HG02642 (cell line): ENCODE data around the gene CSNK2A3.

Source experiments
- ATAC-seq: cut with Tn5 transposase; IDR thresholded peaks from one replicate; pipeline ENCODE4 v1.9.1; 2021; ENCODE audit warnings: mild to moderate bottlenecking; ENCODE audit not compliant: unreplicated experiment, poor library complexity

Gene CSNK2A3

DNA sequence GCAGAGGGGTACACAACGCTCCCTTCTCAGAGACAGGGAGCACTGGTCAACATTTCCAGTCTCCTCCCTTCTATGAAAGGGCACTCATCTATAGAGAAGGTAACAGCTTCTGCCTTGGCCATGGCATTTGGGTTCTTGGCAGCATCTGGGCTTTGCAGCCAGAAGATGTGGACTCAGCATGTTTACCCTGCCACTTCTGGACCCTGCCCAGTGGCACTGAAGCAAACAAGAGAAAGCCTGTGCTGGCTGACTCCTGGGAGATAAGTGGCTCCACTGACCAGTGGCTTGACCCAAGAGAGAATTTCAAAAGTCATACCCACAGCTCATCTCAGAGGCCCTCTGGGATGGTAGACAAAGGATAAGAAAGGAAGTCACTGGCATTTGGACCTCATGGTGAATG lies 8.0 kb downstream of the CSNK2A3 start:
- no peak for ATAC-seq

DNA sequence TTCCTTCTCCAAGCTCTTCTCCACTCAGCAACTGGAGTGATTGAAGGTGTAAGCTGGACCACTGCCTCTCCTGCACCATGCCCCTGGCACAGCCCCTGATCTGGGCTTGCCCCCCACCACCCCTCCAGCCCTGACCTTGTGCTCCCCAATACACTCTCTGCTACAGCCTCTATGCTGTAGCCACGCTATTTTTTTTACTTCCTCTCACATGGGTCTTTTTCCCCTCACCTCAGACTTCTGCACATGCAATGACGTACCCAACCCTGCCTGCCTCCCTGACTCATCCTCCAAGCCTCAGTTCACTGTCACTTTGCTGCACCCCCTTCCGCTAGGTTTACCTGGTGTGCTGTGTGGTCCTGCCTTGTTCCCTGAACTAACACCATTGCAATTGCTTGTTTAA lies 9.0 kb downstream of the CSNK2A3 start:
- no peak for ATAC-seq

DNA sequence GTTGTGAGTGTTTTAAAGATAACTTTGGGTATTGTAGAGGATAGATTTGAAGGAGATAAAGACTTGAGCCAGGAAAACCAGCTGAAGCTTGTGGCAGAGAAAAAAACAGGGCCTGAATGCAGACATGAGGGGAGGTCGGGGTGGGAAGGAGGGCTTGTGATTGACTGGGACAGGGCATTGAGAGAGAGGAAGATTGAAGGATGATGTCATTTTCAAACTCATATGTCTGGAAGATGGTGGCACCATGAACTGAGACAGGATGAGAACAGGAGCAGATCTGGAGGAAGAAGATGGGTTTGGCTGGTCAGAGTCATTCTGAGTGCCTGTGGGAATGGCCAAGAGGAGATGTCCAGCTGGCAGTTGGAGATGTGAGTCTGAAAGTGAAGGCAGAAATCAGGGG lies 14.7 kb downstream of the CSNK2A3 start:
- ATAC-seq, result no peak

DNA sequence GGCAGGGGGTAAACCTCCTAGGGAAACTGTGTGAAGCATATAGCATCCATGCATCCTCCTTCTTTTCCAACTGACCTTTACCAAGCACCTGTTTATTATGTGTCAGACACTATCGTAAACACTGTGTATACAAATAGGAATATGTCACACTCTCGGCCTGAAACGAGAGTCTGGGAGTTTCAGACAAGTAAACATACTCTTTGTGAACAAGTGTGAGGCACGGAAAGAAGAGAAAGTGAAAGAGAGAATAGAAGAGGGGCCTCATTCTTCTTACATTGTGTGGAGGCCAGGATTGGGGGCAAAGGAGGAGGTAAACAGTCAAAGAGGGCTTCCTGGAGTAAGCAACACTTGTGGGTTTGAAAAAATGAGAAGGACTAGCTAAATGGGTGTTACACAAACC lies 16.4 kb downstream of the CSNK2A3 start:
- no peak for ATAC-seq

DNA sequence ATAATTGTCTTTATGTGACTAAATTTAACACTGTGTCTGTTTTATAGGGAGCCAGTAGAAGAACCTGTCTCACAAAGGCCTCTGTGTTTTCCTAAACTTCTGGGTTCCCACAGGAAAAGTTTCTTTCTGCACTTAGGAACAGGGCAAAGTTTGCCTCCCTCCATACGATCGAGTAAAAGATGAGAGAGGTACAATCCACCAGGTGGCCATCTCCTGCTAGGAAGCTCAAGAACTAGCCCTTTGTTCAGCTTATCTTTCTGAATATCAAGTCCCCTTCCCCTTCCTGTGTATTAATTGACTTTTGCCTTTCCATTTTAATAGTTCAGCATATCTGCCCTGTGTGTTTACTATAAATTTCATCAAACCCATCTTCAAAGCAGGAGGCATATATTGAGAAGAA lies 18.0 kb downstream of the CSNK2A3 start:
- no peak for ATAC-seq

DNA sequence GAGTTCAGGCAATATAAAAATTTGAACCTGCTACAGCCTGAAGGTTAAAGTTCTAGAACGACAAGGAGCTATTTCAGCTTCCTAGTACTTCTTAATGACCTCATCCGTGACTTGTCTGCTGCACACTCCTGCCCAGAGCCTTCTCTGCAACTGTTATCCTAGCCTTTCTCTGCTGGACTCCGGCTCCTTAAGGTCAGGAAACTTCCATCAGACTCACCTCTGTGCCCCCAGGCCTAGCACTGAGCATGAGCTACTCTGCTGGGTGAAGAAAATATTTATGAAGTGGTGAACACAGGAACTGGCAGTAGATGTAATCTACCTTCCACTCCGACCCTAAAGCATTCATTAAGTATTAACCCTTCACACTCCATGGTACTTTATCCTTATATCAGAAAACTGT lies 18.4 kb downstream of the CSNK2A3 start:
- ATAC-seq, result no peak

DNA sequence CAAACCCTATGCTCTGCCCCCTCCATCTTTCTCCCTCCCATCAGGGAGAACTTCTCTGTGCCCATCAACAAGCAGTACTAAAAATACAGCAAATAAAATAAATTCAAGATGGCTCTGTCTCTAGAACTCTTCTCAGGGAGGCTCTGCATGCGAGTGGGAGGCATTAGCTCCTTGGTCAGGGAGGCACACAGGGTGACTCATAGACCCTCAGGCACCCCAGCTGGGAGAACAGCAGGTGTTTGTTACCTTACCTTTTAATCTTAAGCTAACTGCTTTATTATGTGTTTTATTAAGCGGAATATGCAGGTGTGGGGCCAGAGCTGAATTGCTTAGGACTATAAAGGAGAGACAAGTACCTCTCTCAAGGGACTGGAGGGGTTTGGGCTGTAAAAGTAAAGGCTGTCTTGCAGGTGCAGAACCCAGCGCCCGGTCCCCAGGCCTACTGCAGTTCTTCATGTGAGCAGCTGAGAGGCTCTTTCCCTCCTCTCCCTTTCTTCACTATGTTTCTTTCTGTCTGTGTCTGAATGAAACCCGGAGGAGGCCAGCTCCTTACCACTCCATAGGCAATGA lies 20.8 kb downstream of the CSNK2A3 start:
- no peak for ATAC-seq

DNA sequence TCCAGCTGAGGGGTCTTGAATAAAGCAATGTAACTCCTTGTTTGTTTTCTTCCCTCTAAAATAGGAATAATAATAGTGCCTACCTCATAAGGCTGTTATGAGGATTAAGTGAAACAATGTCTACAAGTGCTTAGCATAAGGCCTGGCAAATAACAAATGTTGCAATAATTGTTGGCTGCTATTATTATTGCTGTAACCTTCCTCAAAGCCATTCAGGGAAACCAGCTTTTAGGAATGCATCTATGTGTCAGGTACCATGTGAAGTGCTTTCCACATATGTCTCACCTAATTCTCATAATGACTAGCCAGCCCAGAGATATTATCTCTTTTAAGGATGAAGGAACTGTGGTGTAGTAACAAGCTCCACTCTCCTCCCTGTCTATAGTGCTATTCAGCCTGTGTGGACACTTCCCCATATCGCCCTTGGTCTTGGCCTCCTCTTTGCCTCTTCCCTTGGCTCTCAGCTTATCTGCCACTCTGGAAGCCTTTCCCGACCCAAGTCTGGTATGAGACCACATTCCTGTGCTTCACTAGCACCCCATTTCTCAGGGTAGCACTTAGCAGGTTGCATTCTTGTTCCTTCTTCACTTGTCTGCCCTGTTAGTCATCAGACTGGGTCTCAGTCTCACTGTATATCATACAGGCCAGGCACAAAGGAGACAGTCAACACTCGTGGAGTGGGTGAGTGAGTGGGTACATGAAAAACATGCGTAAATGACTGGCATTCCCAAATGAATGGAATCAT lies 23.8 kb downstream of the CSNK2A3 start:
- ATAC-seq, result no peak

DNA sequence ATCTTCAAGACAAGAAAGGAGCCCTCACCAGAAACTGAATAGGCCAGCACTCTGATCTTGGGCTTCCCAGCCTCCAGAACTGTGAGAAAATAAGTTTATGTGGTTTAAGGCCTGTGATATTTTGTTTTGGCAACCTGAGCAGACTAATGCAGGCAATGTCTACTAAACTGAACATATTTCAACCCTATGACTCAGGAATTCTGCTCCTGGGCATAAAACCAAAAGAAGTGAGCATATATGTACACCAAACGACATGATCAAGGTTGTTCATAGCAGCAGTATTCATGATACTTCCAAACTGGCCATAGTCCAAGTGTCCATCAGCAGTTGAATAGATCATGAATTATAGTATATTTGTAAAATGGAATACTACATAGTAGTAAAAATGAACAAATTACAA lies 29.0 kb downstream of the CSNK2A3 start:
- ATAC-seq, result no peak

DNA sequence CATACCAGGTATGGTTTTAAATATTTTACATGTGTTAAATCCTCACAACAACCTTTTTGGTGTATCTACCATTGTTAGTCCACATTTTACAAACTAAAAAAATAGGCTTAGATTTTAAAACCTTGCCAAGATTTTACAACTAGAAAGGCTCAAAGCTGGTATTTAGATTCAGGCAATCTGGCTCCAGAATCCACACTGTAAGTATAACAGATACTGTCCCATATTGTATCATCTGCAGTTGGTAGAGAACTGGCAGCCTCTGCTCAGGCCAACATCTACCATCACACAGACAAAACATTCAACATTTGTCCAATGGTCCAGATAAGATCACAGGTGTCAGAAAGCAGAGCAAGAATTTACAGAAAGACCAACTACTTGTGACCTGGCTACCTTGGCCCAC lies 30.9 kb downstream of the CSNK2A3 start:
- no peak for ATAC-seq

DNA sequence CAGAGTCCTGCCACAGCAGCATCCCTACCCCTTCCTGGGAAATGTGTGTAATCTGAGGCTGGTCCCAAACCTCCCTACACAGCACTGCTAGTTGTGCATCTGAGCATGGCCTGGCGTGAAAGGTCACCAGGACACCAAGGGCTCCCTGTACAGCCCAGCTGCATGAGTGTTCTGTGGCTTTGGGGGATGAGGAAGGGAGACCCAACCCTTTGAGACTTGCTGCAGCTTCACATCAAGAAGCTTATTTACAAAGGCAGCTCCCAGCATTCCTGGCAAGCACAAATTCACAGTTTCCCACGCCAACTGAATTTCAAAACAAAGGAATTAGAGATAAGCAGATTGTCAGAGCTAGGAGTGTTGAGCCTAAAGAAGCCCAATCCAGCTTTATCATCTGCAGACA lies 32.2 kb downstream of the CSNK2A3 start:
- ATAC-seq, result no peak

DNA sequence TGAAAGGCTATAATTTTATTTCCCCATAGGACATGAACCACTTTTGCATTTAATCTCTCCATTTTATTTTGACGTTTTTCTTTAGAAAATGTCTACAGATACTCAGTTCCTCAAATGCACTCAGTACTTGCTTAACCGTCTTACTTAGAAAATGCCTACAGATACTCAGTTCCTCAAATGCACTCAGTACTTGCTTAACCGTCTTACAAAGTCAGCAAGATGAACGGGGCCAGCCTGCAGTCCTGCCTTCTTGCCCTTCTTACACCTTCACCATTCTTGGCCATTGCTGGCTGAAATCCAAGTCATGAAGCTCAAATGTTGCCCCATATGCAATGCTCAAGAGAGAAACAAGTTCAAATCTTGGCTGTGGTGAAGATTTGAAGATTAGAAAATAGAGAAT lies 34.1 kb downstream of the CSNK2A3 start:
- no peak for ATAC-seq

DNA sequence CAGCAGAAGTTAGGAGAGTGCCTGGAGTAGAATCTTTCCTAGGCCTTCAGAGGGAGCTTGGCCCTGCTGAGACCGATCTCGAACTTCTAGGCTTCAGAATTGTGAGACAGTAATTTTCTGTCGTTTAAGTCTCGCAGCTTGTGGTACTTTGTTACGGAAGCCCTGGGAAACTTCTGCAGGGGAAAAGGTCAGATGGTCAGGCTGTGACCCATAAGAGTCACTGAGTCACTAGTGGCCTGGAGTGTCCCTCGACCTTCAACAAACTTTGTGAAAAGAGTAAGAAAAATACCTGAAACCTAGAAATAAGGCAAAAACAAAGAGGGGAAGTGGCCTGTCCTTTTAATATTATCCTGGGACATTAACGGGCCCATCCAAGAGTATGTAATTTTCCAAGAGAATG lies 34.6 kb downstream of the CSNK2A3 start:
- ATAC-seq, result no peak

DNA sequence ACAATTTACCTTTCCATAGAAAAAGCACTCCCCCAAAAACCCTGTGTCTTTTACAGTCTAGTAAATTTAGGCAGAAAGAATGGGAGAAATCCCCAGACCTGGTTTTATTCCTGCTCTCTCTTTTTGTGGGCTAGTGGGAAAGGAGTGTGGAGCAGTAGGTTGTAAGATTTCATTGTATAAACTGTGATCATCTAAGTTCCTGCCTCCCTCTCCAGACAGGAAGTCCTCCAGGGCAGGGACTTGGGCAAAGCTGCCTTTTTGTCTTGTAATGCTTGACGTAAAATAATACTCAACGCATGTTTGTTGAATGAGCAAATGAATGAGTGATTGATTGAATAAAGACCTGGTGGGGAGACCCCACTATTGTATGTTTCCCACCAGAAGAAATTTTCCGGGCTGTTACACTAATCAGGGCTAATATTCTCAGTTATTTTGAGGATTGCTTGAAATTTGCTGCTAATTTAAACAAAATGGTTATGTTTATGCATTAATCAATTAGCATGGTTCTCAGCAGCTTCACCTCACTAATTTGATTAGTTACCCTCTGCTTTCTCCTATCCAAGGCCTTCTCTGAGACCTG lies 36.3 kb downstream of the CSNK2A3 start:
- ATAC-seq, result no peak

DNA sequence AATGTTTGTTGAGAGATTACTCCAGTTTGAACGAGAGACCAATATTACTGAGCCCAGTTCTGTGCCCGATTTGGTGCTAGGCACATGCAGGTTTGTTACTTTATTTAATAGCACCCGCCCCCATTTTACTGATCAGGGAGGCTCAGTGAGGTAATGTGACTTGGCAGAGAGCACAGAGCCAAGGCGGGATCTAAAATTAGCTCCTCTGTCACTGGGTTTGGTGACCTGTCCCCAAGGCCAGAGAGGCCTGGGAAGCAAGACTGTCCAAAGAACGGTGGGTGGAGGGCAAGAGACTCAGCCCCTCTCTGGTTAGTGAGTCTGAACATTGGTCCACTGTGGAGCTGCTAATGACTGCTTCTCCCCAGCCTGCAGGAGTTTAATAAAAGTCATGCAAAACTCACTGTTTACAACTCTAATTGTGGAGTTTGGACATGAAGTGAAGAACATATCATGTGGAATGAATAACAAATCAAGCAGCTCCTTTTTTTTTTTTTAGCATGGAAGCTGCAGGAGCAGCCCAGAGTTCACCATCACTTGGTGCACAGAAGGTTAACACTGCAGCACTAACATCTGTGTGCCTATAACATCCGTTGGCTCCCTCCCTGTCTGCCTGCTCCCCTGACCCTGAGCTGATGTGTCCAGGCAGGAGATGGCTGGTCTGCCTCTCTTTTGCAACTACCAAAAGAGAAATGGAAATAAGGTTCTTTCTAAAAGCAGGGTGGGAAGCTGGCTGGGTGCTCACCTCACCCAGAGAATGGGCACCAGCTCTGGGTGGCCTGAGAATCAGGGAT lies 39.0 kb downstream of the CSNK2A3 start:
- no peak for ATAC-seq

DNA sequence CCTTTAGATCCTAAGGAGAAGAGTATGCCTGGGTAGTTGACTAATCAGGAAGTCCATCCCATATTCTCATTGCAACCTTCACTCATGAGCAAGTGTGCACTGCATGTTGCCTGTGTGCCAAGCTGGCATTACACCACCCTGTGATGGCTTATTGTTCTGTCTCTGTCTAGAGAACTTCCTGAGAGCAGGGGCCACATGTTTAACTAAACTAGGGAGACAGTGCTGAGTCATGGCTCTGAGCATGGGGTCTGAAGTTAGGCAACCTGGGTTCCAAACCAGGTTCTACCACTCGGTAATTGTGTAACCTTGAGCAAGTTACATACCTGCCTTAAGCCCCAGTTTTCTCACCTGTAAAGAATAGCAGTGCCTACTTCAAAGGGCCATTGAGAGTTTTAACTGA lies 39.6 kb downstream of the CSNK2A3 start:
- ATAC-seq, result no peak

DNA sequence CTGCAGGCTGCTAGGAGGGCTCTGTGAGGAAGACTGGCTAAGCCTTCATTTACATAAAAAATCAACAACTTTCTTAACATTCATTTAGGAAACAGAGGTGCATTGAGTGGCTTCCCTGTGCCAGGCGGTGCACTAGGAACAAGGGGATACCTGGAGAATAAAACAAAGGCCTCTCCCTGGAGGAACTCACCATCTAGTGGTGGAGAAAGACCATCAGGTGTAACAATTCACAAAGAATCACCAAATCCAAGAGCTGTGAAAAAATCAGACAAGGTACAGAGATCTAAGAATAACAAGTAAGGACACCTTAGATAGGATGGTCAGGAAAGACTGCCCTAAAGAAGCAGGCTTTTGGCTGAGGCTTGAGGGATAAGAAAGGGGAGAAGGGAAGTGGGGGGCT lies 40.3 kb downstream of the CSNK2A3 start:
- no peak for ATAC-seq

DNA sequence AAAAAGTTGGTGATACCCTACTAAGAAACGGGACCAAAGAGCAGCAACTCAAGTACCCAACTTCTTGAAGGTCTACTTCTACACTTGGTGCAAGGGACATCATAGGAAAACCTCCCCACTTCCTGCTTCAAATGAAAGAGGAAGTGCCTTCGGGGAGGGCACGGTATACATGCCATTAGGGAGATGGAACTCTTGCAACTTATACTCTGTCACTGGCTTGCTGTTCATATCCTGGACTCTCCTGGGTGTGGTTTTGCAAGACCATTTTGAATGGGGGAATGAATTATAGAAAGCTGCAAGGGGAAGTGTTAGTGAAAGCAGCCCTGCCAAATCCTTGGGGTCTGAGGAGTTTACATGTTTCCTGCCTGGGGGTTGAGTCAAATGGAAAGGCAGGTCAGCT lies 41.9 kb downstream of the CSNK2A3 start:
- no peak for ATAC-seq

DNA sequence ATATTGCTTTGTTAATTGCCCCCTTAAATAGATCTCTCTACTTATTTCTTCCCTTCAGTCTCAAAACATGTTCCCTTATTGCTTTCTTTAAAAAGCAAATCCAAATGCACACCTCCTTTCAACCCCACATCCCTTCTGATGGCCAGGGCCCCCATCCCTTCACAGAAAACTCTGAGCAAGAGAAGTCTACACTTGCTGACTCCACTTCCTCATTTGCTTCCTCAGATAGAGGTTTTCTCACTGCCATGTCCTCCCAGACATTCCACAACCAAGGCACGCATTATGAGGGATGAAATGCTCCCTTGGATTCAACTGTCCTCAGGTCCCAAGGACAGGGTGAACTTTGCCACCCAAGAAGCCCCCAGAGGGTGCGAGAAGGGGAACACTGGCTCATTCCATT lies 43.1 kb downstream of the CSNK2A3 start:
- no peak for ATAC-seq

DNA sequence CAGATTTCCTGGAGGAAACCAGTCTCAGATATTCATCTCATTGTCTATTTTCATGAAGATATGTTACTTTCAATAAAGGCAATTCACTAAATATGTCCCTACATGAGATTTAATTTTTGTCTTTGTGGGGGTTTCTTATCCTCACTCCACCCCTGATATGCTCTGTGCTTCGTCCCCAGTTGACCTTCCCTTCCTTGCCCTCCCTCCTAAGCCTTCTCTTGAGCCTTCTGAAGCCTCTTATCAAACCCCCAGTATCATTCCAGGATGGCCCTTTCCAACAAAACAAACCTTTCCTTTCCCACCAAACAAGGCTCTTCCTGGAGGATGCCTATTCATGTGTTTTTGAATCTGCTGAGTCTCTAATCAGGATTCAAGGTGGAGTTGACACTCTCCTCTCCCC lies 44.8 kb downstream of the CSNK2A3 start:
- ATAC-seq, result no peak

DNA sequence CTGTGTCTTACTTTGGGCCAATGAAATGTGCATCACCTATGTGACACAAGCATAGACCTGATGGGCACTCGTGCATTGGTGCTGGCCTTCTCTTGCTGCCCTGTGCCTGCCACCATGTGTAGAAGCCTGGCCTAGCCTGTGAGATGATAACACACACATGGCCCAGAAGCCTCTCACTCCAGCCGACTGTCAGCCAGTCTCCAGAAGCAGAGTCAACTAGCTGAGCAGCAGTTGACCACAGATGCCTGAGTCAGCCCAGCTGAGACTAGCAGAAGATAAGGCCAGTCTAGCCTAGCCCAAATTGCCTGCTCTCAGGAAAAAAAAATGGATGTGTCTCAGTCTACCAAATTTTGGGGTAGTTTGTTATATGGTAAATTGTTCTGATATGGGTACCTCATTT lies 46.2 kb downstream of the CSNK2A3 start:
- no peak for ATAC-seq
